CD4-positive, alpha-beta T cell treated with Interleukin-1 beta for 1 hour (primary cell): ENCODE measurements around the gene CDK5RAP2.
"Not testable (repeated sequence)": the region's sequence is repeated elsewhere in the genome, so short reads cannot be mapped to it uniquely, and the experiment has no call there.

ENCODE experiments used
- DNase-seq, 2 donors: peaks; one replicate each; pipeline ENCODE4 v3.0.0-alpha.2; 2020 to 2022

CDK5RAP2 gene

DNA sequence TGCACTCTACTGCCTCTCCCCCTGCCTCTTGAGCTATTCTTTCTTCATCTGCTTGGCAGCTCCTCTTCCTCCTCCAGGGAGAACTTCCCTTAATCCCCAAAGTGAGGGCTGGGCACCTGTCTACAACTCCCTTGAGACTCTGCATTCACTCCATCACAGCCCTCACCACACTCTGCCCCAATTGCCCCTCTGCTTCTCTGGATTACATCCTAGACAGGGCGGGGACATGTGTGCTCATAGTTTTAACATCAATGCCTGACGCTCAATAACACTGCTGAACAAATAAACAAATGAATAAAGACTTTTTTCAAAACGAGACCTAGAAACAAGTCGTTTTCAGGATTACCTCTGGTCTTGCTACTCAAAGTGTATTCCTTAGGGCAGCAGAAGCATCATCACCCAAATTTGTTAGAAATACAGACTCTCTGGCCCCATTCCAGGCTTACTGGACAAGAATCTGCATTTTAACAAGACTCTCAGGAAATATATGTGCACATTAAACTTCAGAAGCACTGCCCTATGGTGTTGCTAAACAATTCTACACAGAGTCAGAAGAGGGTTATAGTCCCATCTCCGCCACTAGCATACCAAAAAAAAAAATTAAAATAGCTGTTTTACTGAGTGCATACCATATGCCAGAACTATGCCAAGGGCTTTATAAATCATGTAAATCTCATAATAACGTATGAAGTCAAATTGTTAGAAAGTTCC is 115.6 kb downstream of the CDK5RAP2 start:
- DNase-seq, result no peak

DNA sequence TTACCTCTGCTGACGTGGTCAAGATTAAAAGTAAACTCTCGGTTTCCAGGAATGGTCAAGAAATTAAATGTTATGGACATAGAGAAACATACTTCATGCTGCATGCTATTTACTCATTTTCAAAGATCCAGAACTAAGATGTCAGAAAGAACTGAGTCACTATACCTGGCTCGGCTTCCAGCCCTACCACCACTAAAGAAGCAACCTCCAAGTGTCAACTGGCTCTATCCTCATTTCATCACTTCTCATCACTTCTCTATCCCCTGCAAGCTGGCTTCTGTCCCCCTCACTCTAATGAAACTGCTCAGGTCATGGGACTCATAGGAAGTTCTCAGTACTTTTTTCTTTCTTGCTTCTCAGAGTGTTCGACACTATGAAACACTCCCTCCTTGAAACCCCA is 116.2 kb downstream of the CDK5RAP2 start:
- no peak for DNase-seq

DNA sequence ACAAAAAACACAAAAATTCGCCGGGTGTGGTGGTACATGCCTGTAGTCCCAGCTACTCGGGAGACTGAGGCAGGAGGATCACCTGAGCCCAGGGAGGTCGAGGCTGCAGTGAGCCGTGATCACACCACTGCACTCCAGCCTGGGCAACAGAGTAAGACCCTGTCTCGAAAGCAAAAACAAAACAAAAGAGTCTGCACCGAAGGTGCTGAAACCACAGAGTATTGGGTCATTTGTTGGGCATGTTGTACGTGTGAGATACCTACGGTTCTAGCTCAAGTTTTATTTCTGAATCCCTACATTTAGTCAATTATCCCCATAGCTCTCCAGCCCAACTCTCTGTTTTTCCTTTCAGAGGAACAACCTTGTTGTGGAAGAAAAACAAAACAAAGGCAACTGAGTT is 118.3 kb downstream of the CDK5RAP2 start:
- not testable (repeated sequence) for DNase-seq

DNA sequence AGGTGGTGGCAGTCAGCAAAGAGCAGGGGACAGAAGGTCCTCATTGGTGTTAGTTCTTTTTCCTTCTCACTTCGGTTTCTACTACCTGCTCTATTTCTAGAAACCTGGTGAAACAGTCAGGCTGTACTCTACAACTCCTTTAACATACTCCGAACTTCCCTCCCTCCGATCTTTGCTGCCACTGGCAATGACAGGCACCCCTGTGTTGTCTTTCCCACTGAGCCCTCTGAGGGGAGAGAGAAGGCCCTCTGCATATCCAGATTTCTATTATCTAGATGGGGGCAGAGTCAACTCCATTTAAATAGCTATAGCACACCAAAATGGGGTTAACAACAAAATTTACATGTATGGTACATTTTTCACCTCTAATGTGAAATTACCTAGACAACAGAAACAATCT is 123.7 kb downstream of the CDK5RAP2 start:
- DNase-seq, result no peak

DNA sequence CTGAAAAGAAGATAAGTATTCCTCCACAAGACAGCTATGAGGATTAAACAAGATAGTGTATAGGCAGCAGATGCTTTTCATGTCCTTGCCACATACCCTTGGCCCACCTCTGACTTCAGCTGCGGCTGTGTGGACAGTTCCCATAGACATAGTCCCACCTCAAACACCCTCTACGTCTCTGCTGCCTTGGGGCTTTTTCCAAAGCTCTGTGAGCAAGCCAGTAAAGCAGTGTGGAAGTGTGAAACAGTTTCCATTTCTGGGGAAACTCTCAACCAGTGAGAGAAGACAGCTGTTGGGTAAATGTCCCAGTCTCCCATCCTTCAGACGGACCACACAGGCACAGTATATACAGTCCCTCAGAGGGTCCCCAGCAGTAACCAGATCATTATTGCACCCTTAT is 125.5 kb downstream of the CDK5RAP2 start:
- DNase-seq, result no peak

DNA sequence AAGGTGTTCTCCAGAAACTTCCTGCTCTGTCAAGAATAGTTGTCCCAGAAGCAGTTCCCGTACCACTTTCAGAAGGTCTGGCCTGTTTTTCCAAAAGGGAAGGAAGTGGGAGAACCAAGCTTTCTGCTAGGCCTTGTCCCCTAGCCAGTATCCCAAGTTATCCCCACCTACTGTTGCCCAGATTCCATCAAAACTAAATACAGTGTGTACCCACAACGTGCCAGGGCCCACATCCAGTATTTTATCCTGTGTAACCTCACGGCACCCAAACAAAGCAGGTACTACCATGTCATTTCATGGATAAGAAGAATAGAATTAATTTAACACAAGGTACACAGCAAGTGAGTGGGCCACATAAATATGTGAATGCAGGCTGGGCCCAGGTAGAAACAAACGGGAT is 126.2 kb downstream of the CDK5RAP2 start:
- DNase-seq, result no peak

DNA sequence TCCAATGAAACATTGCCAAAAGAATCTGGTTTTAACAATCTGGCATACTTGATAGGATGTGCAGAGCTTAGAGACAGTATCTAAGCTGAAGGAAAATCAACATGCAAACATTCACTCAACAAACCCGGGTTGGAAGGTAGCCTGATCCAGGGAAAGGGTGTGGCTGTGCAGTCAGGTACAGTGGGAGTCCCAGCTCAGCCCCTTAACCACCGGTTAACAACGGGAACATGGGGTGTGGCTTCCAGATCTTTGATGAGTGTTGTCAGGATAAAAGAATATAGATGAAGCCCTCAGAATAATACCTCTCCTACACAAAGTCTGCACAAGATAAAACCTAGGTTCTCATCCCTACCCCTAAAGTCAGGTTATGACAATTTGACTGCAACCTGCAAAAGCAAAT is 127.3 kb downstream of the CDK5RAP2 start:
- no peak for DNase-seq

DNA sequence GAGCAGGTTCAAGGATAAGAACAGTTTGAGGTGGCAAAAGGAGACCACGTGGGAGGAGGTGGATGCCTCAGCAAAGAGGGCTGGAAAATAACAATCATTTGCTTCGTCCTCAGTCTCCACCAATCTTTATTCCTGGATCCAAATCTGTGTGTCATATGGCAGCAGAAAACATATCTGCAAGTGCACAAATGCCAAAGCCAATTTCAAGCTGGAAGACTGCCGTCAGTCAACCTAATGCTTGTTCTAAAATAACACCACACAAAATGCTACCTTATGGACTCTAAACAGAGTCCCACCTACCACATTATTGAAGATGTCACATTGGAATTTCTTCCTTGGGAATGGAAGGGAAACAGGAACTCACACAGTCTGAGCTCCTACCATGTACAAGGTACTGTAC is 129.1 kb downstream of the CDK5RAP2 start:
- DNase-seq, result no peak

DNA sequence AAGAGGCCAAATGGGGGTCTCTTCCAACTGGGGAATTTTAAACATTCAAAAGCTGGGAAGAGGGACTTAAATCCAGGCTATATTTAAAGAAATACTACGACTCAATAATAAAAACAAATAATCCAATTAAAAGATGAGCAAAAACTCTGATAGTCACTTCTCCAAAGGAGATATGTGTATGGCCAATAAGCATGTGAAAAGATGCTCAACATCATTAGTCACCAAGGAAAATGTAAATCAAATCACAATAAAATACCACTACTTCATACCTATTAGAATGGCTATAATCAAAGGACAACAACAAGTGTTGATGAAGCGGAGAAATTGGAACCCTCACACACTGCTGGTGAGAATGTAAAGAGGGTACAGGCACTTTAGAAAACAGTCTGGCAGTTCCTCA is 130.4 kb downstream of the CDK5RAP2 start:
- DNase-seq, result no peak

DNA sequence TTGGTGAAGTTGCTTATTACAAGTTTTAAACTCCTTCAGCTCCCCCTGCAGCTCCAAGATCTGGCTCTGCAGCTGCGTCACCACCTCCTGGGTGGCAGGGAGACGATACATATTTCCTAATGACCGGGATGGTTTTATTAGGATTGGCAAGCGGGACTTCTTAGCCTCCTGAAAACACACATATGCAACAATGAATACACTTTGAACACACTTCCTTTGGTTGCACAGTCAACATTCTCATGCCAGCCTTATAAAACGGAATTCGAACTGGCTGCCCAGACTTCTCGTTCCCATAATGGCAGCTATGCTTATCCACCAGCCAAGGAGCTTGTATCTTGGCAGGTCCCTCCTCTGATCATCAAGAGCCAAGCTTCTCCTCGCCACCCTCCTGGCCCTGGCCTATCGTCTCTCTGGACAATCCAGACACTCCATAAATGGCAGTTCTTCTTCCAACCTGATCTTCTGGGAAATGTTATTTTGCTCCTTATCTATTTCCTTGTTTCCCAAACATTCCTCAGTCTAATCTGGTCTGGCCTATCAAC is 131.9 kb downstream of the CDK5RAP2 start:
- no peak for DNase-seq

DNA sequence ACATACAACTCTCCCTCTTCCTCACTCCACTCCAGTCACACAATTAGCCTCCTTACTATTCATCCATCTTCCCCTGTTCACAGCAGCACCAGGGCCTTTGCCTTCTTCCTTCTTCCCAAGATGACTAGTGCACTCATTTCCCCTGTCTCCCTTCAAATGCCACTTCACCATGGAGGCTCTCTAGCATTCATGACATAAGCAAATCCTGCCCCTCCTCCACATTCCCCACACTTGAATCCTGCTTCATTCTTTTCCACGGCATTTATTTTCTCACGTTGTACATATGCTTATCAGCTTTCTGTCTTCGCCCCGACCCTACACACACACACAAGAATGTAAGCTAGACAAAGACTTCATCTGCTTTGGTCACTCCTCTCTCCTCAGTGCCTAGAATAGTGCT is 133.3 kb downstream of the CDK5RAP2 start:
- DNase-seq, result no peak

DNA sequence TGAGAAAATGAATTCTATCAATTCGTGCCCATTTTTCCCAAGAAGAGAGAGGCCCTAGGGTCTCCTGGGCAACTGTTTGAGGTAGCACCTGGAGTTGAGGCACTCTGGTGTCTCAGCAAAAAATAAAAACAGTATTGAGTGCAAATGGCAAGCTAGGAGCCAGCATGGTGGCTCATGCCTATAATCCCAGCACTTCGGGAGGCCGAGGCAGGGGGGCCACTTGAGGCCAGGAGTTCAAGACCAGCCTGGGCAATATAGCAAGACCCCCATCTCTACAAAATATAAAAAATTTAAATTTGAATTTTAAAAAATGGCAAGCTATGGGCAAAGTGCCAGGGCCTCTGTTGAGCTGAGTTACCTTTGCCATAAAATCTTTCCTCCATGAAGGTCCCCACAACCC is 136.0 kb downstream of the CDK5RAP2 start:
- DNase-seq, result no peak

DNA sequence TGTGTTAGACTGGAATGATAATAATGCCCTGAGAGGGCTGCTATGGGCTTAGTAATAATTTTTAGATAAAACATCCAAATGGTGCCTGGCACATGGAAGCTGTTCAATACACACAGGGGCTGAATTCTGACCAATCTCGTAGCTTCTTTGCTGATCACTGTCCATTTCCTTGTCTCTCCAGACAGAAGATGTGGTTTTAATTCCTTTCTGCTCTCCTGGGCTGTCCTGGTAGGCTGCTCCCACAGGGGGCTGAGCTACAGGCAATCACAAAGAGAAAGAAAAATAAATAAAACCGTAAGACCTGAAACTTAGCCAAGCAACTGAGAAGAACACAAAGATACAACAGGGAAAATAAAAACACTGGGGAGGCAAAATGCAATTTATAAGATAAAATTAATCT is 136.5 kb downstream of the CDK5RAP2 start:
- no peak for DNase-seq

DNA sequence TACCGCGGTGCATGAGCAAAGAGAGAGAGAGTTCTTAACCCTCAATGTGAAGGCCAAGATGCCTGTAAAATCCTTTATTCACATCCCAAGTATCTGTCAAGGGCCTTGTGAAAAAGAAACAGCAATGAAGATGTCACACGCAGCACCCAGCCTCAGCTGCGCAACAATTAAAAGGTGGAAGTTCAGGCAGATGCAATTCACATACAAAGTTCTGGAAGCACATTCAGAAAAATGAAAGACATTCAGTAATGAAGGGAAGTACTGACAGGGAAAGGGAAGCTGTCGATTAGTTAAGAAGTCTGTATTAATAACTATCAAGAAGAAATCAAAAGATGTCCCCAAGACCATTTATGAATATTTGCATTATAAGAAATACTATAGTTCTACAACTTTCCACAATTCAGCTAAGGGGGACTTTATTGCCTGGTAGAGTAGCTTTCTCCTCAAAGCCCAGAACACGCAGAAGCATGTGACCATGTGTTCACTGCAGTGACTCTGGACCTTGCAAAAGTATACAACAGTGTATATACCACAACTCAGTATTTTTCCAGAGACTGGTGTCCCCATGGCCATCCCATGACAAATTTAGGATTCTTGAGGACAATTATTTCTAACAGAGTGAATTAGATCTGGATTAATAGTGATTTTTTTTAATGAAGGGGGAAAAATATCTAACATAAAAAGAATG is 137.5 kb downstream of the CDK5RAP2 start:
- DNase-seq, result no peak

DNA sequence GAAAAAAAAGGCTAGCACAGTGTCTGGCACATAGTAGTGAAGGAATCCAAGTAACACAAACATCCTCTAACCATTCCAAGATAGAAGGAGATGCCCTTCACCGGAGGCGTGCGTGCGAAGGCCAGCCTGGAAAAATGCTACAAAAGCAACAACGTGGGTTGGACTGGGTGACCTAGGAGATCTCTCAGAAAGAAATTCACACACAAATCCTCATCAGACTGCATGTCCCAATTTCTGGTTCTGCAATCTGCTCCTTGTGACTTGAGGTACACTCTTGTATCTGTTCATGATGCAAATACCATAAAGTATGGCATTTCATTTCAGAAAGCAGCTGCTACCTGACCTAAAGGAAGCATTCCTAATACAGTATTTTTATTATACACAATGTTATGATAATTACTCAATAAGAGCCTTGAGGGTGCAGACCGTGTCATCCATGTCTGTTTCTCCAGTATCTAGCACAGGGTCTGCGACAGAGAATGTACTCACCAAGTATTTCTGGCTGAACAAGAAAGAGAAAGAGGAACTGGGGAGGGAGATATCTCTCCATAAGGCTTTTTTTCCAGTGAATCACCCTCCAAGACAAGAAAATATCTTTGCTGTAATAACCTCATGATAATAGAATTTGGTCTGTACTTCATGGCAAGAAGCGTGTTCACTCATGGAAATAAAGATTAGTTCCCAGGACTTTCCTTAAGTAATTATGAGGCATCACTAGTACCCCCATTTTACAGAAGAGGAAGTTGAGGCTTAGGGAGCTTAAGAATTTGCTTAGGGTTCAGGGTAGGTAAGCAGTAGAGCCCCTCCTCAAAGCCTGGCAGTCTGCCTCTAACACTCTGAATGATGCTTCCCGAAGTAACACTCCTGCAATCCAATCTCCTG is 138.3 kb downstream of the CDK5RAP2 start:
- no peak for DNase-seq

DNA sequence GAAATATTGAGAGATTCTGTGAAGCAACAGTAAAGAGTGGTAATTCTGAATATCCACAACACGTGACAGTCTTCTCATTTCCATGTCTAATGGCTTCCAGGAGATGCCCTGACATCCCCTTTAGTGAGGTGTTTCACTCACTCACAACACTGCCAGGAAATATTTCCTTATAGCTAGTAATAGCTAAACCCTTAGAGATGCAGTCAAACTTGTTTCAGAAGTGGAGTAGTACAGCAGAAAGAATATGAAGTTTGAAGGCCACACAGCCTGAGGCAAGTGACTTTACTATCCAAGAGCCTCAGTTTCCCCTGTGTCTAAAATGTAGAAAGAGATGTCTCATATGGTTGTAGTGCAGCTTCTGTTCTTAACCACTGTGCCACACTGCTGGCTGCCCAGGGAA is 139.2 kb downstream of the CDK5RAP2 start:
- DNase-seq, result no peak

DNA sequence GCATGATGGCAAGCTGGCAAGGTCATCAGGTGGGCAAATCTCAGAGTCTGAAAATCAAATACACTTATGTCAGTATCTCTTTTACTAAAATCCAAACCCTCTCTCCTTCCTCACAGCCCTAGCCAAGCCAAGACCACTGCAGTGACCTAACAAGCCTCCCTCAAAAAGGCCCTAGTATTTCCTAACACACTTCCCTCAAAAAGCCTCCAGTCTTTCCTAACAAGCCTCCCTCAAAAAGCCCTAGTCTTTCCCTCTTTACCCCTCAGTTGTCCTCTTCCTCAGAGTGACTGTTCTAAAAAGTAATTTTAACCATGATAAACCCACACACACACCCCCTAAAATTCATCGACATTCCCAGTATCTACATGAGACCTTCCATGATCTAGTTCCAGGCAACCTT is 140.0 kb downstream of the CDK5RAP2 start:
- no peak for DNase-seq

DNA sequence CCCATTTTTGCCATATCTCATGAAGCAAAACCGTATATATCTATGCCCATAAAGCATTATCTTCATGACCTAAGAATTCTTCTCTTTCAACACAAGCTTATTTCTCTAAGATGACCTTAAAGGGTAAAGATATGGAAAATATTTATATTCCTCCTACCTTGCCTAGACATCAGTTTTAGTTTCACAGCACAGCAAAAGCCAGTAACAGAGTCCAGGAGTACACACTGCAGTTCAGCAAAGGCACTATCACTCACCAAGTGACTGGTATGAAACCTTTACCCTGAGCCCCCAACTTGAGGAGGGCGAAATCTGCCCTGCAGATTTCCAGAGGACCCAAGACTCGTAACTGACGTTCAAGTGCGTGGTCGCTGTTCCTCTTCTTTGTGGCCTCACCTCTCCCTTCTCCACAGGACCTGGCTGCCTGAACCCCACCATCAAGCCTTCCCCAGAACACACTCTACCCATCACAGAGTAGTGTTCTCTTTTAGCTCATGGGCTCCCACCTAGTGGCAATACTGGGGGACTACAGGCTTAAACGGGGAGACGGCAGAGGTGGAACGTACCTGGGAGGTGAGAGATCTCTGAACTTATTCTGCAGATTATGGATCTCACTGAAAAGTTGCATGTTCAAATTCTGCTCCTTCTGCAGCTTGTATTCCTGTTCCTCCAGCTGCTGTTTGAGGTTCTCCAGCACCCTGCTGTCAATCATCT is 141.0 kb downstream of the CDK5RAP2 start:
- DNase-seq, result peak in 1 of 2 donors; percentile 19

DNA sequence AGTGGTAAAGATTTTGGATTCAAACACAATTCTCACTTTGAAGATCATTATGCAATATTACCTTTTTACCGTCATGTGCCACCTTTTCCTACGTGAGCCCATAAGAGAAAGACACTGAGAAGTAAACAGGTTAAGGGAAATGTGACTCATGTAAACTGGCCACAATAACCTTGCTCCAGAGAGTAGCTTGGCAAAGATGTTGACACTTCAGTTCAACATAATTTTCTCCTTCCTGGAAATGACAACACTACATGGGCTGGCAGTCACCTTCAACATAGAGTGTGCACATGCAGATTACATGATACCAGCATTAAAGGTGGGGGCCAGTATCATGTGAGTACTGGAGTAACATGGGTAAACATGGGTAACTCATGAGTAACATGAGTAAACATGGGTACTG is 141.9 kb downstream of the CDK5RAP2 start:
- no peak for DNase-seq

DNA sequence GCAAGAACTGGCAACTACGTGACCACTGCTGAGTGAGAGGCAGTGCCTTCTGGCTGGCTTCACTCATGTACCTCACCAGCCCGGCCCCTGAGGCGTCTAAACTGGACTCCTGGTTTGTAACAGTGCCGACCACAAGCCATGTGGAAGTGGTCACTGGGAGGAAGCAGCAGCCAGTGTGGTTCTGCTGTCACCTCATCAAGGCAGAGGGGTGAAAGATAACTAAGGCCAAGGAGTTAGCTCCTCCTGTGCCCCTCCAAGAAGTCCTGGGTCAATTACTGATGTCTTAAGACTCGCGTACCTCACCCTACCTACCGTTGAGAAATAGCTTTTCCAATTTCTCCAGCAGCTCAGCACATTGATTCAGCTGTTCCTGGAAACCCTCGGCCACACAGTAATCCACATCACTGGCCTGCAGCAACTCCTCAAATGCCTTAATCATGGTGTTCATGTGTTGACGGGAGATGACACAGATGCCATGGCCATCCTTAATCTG is 142.9 kb downstream of the CDK5RAP2 start:
- peak in 1 of 2 donors; percentile 28 for DNase-seq

DNA sequence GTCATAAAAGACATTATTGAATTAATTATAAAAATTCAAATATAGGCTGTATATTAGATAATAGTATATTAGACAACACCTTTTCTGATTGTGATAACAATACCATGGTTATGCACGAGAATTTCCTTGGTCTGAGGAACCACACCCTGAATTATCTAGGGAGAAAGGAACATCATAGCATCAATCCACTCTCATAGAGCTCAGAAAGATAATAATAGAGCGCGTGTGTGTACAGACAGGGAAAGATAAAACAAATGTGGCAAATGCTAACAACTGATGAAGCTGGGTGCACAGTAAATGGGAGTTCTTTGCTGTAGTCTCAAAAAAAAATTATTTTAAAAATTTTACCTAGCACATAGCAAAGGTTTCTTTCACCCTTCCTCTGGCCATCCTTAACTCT is 143.5 kb downstream of the CDK5RAP2 start:
- DNase-seq, result no peak

DNA sequence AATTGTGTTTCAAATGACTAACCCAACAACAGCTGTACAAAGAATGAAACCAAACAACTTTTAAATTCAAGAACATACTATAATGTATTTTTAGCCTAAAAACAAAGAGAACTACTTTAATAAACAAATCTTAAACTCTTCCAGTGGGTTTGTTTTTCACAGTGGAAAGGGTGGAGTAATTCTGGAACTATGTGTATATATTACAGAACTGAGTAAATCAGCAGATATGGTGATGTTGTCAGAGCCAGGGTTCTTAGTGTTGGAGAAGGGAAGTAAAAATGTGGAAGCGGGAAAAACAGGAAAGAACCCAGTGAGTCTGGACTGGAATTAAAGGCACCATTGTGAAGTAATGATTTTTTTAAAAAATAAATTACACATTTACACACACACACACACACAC is 144.9 kb downstream of the CDK5RAP2 start:
- no peak for DNase-seq

DNA sequence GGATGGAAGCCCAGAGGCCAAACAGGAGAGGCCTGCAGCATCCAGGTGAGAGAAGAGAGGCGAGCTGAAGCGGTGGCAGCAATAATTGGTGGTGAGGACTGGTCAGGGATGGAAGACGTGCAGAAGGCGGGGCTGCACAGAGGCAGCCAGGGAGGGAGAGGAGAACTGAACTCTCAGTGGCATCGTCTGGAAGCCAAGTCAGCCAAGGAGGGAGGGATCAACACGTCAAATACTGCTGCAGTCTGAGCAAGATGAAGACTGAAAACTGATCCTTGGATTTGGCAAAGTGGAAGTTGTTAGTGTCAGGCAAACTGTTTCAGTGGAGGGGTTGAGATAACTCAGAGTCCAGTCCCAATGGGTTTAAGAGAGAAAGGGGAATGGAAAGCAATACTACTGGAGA is 145.4 kb downstream of the CDK5RAP2 start:
- DNase-seq, result no peak
